ENCODE data around the gene C3orf20. TPM values are rescaled to one million over a fixed set of nuclear protein-coding genes. Genes with fewer than 3 reads are reported as not detected.
"Not testable (repeated sequence)": the region's sequence is repeated elsewhere in the genome, so short reads cannot be mapped to it uniquely, and the experiment has no call there.

Gene C3orf20
- total RNA-seq, 1 experiment from 2014 or later: not detected

- no peak for DNase-seq (ENCODE audit: low spot score)
Measured at GRCh38 chr3:14797731-14798130, 122.8 kb downstream of the C3orf20 start.

- no peak for DNase-seq (ENCODE audit: low spot score)
Measured at GRCh38 chr3:14798231-14798630, 123.3 kb downstream of the C3orf20 start.

- DNase-seq (ENCODE audit: low spot score): no peak
Measured at GRCh38 chr3:14799146-14799545, 124.2 kb downstream of the C3orf20 start.

- DNase-seq (ENCODE audit: low spot score): no peak
Measured at GRCh38 chr3:14801031-14801430, 126.1 kb downstream of the C3orf20 start.

- no peak for DNase-seq (ENCODE audit: low spot score)
Measured at GRCh38 chr3:14801668-14802380, 126.9 kb downstream of the C3orf20 start.

- DNase-seq (ENCODE audit: low spot score): no peak
Measured at GRCh38 chr3:14802381-14802731, 127.4 kb downstream of the C3orf20 start.

GRCh38 chr3:14803101-14803980 is 128.4 kb downstream of the C3orf20 start:
- peak; percentile 74 for DNase-seq (ENCODE audit: low spot score)

- DNase-seq (ENCODE audit: low spot score): peak; percentile 33
Measured at GRCh38 chr3:14803981-14804834, 129.3 kb downstream of the C3orf20 start.

- peak; percentile 26 for DNase-seq (ENCODE audit: low spot score)
Measured at GRCh38 chr3:14804835-14805780, 130.2 kb downstream of the C3orf20 start.

- DNase-seq (ENCODE audit: low spot score): no peak
Measured at GRCh38 chr3:14805961-14806537, 131.1 kb downstream of the C3orf20 start.

GRCh38 chr3:14806641-14807263 is 131.8 kb downstream of the C3orf20 start:
- peak; percentile 56 for DNase-seq (ENCODE audit: low spot score)

GRCh38 chr3:14808025-14808424 is 133.1 kb downstream of the C3orf20 start:
- no peak for DNase-seq (ENCODE audit: low spot score)

GRCh38 chr3:14808502-14809266 is 133.7 kb downstream of the C3orf20 start:
- no peak for DNase-seq (ENCODE audit: low spot score)

- DNase-seq (ENCODE audit: low spot score): not testable (repeated sequence)
Measured at GRCh38 chr3:14809611-14810010, 134.7 kb downstream of the C3orf20 start.

- no peak for DNase-seq (ENCODE audit: low spot score)
Measured at GRCh38 chr3:14810070-14810791, 135.3 kb downstream of the C3orf20 start.

GRCh38 chr3:14810801-14811661 is 136.1 kb downstream of the C3orf20 start:
- no peak for DNase-seq (ENCODE audit: low spot score)

GRCh38 chr3:14811684-14812083 is 136.7 kb downstream of the C3orf20 start:
- no peak for DNase-seq (ENCODE audit: low spot score)

Data from H4 (cell line).